ENCODE results near the gene TNFRSF17. TPM values are rescaled to one million over a fixed set of nuclear protein-coding genes. Genes with fewer than 3 reads are reported as not detected.

The TNFRSF17 gene
- total RNA-seq, 1 donor from 2014 or later, result not detected

GRCh38 chr16:11990702-11991390 lies 25.8 kb downstream of the TNFRSF17 start:
- no peaks in the 10 kb centered on the region for H3K36me3 Mint-ChIP-seq (ENCODE audit: unreplicated experiment)
- no peak overlapping the region for H3K27ac Mint-ChIP-seq (ENCODE audit: unreplicated experiment)
- TF ChIP-seq CTCF (IDR thresholded peaks at IDR 0.05; ENCODE audit: partially characterized antibody, unreplicated experiment), result no peak
- peaks cover 29% of the 10 kb centered on the region for H3K4me1 Mint-ChIP-seq (ENCODE audit: low read depth, unreplicated experiment)
- no peak overlapping the region for H3K4me3 Mint-ChIP-seq (ENCODE audit: unreplicated experiment)
- peaks cover 3% of the 10 kb centered on the region for H3K27me3 Mint-ChIP-seq (ENCODE audit: unreplicated experiment)
- H3K9me3 Mint-ChIP-seq (ENCODE audit: unreplicated experiment), result peaks cover 5% of the 10 kb centered on the region
- DNase-seq, result no peak

- Mint-ChIP-seq H3K9me3 (ENCODE audit: unreplicated experiment) (peaks cover 5% of the 10 kb centered on the region), H3K4me3 (ENCODE audit: unreplicated experiment) (no peak overlapping the region), H3K36me3 (ENCODE audit: unreplicated experiment) (no peaks in the 10 kb centered on the region), H3K27me3 (ENCODE audit: unreplicated experiment) (peaks cover 3% of the 10 kb centered on the region), H3K4me1 (ENCODE audit: low read depth, unreplicated experiment) (peaks cover 24% of the 10 kb centered on the region), H3K27ac (ENCODE audit: unreplicated experiment) (no peak overlapping the region)
- no peak for TF ChIP-seq CTCF (IDR thresholded peaks at IDR 0.05; ENCODE audit: partially characterized antibody, unreplicated experiment)
- no peak for DNase-seq
These were observed 27.1 kb downstream of the TNFRSF17 start for GRCh38 chr16:11992008-11992584.

GRCh38 chr16:11992586-11993524 lies 27.8 kb downstream of the TNFRSF17 start:
- Mint-ChIP-seq H3K9me3 (ENCODE audit: unreplicated experiment) (peaks cover 5% of the 10 kb centered on the region), H3K4me3 (ENCODE audit: unreplicated experiment) (no peak overlapping the region), H3K27me3 (ENCODE audit: unreplicated experiment) (peaks cover 3% of the 10 kb centered on the region), H3K27ac (ENCODE audit: unreplicated experiment) (peak overlapping the region; percentile 38), H3K36me3 (ENCODE audit: unreplicated experiment) (no peaks in the 10 kb centered on the region), H3K4me1 (ENCODE audit: low read depth, unreplicated experiment) (peaks cover 26% of the 10 kb centered on the region)
- no peak for TF ChIP-seq CTCF (IDR thresholded peaks at IDR 0.05; ENCODE audit: partially characterized antibody, unreplicated experiment)
- no peak for DNase-seq

- TF ChIP-seq CTCF (IDR thresholded peaks at IDR 0.05; ENCODE audit: partially characterized antibody, unreplicated experiment), result no peak
- peaks cover 25% of the 10 kb centered on the region for H3K4me1 Mint-ChIP-seq (ENCODE audit: low read depth, unreplicated experiment)
- H3K36me3 Mint-ChIP-seq (ENCODE audit: unreplicated experiment), result peaks cover 4% of the 10 kb centered on the region
- peak overlapping the region; percentile 66 for H3K27ac Mint-ChIP-seq (ENCODE audit: unreplicated experiment)
- peaks cover 2% of the 10 kb centered on the region for H3K9me3 Mint-ChIP-seq (ENCODE audit: unreplicated experiment)
- no peak for DNase-seq
- H3K27me3 Mint-ChIP-seq (ENCODE audit: unreplicated experiment), result peaks cover 2% of the 10 kb centered on the region
- H3K4me3 Mint-ChIP-seq (ENCODE audit: unreplicated experiment), result no peak overlapping the region
These were observed 29.4 kb downstream of the TNFRSF17 start for GRCh38 chr16:11994143-11995119.

All from glutamatergic neuron (in vitro differentiated cells).